SIG-M5 (cell line): ENCODE measurements around the gene ST3GAL5.
"Not testable (repeated sequence)": the region's sequence is repeated elsewhere in the genome, so short reads cannot be mapped to it uniquely, and the experiment has no call there.

Source experiments
- DNase-seq: peaks from one replicate; lab custom pipeline; 2025; lab: John Stamatoyannopoulos, UW

Gene ST3GAL5

GRCh38 chr2:85888684-85889626, at the start of gene ST3GAL5:
ST3GAL5 (minus strand) TSS chr2:85888990; CDS start chr2:85888905, 85 bp downstream.
- DNase-seq: no peak

- no peak for DNase-seq
Observed at GRCh38 chr2:85938456-85938855, 49.7 kb upstream of the ST3GAL5 start.

GRCh38 chr2:85937069-85937439, 48.3 kb upstream of the ST3GAL5 start:
- DNase-seq: no peak

GRCh38 chr2:85936421-85937068, 47.8 kb upstream of the ST3GAL5 start:
- no peak for DNase-seq

DNA sequence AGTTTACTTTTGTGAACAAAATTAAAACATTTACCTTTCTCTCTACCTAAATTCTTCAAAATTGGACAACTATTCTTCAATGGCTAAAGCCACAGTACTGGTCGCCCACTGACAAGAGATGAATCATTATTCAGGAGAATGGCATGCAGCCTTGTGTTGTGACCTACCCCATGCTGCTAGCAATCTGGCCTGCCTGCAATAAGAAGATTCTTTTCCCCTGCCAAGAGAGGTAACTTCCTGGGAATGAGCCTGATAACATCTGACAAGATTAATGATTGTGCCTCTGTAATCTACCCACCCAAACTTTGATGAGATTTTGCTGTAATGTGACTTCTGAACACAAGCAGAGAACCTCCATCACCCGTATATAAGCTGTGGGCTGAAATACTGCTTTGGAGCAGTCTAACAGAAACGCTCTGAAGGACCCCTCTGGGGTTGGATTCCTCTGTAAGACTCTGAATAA, 47.0 kb upstream of the ST3GAL5 start:
- DNase-seq: no peak

DNA sequence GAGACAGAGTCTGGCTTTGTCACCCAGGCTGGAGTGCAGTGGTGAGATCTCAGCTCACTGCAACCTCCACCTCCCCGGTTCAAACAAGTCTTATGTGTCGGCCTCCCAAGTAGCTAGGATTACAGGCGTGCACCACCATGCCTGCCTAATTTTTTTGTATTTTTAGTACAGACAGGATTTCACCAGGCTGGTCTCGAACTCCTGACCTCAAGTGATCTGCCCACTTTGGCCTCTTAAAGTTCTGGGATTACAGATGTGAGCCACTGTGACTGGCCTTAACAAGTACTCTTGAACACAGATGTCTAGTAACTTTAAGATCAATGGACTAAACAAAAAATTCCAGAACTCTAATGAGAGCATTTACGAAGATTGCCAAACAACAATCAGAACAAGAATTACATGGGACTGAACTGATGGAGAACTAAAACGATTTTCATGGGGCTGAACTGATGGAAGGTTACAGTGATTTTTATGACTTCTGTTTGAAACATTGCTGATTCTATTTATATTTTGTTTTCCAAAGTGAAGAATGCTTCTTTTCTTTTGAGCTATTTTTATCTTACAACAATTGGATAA, 46.5 kb upstream of the ST3GAL5 start:
- DNase-seq: no peak

GRCh38 chr2:85933753-85934594, 45.2 kb upstream of the ST3GAL5 start:
- DNase-seq: no peak

- not testable (repeated sequence) for DNase-seq
Observed at GRCh38 chr2:85931151-85931550, 42.4 kb upstream of the ST3GAL5 start.

DNA sequence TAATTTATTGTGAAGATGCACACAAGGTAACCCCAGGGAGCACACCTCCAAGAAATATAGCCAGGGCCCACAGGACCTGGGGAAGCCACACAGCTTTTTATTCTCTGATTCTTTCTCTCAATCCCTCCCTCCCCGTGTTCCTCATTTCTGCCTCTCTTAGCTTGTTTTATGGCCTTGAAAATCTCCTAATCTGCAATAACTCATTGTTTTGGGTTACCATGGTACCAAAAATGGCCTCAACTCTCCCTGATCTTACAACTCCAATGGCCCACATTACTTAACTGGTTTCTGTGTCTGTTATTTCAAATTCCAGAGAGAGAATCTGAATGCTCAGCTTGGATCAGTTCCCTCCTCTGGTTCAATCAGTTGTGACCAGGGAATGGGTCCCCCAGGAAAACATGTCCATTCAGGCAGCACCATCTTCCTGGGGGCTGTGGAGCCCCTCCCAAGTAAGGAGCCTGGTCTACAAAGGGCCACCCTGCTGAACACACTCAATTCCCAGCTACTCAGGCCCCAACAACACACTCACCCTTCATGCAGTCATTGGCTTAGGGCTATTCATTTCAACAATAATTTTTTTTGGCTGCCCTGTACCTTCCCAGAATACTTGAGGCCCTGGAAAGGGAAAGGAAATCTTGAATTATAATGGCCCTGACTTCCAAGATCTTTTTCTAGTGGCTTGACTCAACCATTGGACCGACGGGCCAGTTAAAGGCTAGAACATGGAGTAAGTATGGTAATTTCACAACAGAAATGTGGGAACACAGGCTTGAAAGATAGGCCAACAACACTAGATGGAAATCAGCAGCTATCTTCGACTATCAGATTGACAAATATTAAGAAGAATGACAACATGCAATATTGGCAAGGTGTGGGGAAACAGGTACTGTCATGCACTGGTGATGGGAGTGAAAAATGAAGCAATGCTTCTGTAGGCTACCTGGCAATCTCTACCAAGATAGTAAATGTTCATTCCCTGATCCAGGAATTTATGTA, 41.6 kb upstream of the ST3GAL5 start:
- DNase-seq: no peak

GRCh38 chr2:85929096-85930050, 40.6 kb upstream of the ST3GAL5 start:
- no peak for DNase-seq

DNA sequence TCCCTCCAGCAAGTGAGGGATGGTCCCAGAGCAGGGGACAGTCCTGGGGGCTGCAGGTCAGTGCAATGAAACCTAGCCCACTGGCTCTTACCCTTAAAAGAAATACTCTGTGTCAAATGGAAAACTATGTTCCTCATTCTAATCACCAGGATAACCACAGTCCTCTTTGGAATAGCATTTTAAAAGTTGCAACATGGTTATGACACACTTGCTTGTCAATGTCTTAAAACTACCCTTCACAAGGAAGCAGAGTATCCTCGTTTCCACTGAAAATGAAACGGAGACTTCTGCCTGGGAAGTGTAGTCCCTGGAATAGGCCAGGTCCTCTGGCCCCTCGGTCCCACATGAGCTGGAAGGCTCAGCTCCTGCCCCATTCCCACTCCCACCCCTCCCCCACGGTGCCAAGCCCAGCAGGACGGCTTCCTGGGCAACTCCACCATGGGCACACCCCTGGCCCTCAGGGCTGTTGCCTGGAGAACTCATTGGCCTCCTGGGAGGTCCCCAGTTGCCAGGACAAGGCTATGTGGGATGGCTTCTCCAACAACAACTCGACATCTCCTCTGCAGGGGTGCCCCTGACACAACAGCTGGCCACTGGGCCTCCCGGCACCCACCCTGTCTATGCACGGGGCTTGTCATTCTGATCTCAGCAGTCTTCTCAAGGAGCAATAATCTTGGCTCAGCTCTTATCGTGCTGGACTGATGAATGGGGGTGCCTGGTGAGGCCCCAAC, 38.3 kb upstream of the ST3GAL5 start:
- no peak for DNase-seq

GRCh38 chr2:85926526-85926925, 37.7 kb upstream of the ST3GAL5 start:
- no peak for DNase-seq

DNA sequence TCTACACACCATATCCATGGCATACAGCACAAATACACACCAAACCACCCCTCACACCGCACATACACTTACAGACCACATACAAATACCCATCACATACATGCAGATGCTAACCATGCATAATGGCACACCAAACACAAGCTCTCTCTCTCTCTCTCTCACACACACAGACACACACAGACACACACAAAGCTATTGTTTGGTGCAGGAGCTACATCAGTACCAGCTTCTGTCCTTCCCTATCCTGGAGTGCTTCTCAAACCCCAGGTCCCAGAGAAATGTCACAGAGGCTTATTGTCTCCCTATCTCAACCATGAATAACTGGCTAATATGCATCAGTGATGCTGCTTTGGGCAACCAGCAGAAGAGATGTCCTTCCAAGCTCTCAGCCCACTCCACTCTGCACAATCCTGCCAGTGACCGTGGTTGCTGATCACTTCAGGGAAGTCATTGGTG, 36.5 kb upstream of the ST3GAL5 start:
- DNase-seq: no peak

DNA sequence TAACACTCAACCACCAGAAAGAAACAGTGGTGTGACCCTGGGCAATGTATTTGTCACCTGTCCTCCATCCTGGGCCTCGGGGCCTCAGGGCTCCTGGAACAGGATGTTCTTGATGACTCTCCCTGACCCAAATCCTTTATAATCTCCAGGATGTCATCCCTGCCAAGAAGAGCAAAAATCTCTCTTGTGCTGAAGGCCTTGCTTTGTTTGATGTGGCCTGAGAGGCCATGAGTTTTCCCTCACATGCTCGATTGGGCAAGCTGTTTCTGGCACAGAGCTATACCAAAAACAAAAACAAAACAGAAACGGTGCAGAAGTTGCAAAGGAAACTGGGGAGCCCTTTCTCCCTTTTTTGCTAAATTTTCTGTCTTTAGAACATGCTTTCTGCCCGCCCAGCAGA, 35.7 kb upstream of the ST3GAL5 start:
- no peak for DNase-seq

DNA sequence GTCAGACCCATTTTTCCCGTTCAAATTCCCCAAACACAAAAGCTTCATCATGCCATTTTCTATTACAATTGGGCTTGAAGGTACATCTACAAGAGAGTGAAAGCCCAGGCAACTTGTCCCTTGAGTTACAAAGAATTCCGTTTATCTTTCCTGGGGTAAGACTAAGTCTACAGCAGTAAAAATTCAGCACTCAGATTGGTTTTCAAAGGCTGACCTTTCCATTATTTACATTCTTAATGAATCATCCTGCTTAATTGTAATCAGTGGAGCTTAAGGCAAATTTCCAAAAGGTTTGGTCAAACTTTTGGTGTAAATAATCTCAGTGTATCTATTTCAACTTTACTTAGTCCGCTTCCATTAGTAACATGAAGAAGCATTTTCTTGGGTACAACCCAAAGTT, 33.4 kb upstream of the ST3GAL5 start:
- no peak for DNase-seq

- DNase-seq: no peak
Observed at GRCh38 chr2:85921659-85922058, 32.9 kb upstream of the ST3GAL5 start.

- DNase-seq: no peak
Observed at GRCh38 chr2:85920810-85921545, 32.2 kb upstream of the ST3GAL5 start.
